Measurements from ENCODE around the gene FAF1. TPM values are rescaled to one million over a fixed set of nuclear protein-coding genes. Genes with fewer than 3 reads are reported as not detected.
"Not testable (repeated sequence)": the region's sequence is repeated elsewhere in the genome, so short reads cannot be mapped to it uniquely, and the experiment has no call there.

The FAF1 gene
- total RNA-seq, 2 donors from 2014 or later: 25.5 to 68.6 TPM

GRCh38 chr1:50720457-50721053 is 239.5 kb downstream of the FAF1 start:
- H3K9me3 ChIP-seq: no peaks in the 10 kb centered on the region
- ATAC-seq (ENCODE audit: insufficient number of reproducible peaks, low FRiP score, low read depth) (no peak), DNase-seq (ENCODE audit: low spot score) (no peak)
- TF ChIP-seq CTCF (IDR thresholded peaks at IDR 0.05): no peak
- H3K4me1 ChIP-seq (ENCODE audit: control insufficient read depth in 1 of 2, low read depth in 2 of 2): peaks cover 0 to 4% of the 10 kb centered on the region in 2 donors
- no peak overlapping the region for H3K27ac ChIP-seq
- H3K27me3 ChIP-seq (replicated peaks; ENCODE audit: insufficient read depth): no peaks in the 10 kb centered on the region
- H3K4me3 ChIP-seq: no peak overlapping the region
- no peaks in the 10 kb centered on the region for H3K36me3 ChIP-seq

GRCh38 chr1:50719126-50719525 is 240.9 kb downstream of the FAF1 start:
- Histone ChIP-seq H3K9me3 (no peaks in the 10 kb centered on the region), H3K27me3 (replicated peaks; ENCODE audit: insufficient read depth) (no peaks in the 10 kb centered on the region), H3K36me3 (no peaks in the 10 kb centered on the region), H3K4me3 (no peak overlapping the region), H3K4me1 (ENCODE audit: control insufficient read depth in 1 of 2, low read depth in 2 of 2) (peaks cover 0 to 4% of the 10 kb centered on the region in 2 donors), H3K27ac (no peak overlapping the region)
- ATAC-seq (ENCODE audit: insufficient number of reproducible peaks, low FRiP score, low read depth) (no peak), DNase-seq (ENCODE audit: low spot score) (no peak)
- TF ChIP-seq CTCF (IDR thresholded peaks at IDR 0.05): no peak

DNA sequence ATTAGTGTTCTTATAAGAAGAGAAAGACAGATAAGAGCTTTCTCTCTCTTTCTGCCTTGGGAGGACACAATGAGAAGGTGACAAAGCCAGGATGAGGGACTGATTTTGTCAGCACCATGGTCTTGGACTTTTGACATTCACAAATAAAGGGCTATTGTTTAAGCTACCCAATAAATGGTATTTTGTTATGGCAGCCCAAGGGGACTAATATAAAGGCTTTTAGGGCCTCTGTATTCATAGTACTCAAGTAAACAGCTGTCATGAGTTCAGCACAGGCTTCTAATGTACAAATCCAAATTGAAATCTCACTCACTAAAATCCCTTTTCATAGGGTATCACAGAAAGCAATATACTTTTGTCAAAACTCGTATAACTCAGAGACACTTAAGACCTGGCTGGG is 242.7 kb downstream of the FAF1 start:
- H3K36me3 ChIP-seq: no peaks in the 10 kb centered on the region
- no peak for DNase-seq (ENCODE audit: low spot score)
- H3K4me1 ChIP-seq (ENCODE audit: control insufficient read depth in 1 of 2, low read depth in 2 of 2): no peaks in the 10 kb centered on the region
- no peak for TF ChIP-seq CTCF (IDR thresholded peaks at IDR 0.05)
- no peak for ATAC-seq (ENCODE audit: insufficient number of reproducible peaks, low FRiP score, low read depth)
- H3K27ac ChIP-seq: no peak overlapping the region
- H3K4me3 ChIP-seq: no peak overlapping the region
- H3K27me3 ChIP-seq (replicated peaks; ENCODE audit: insufficient read depth): no peaks in the 10 kb centered on the region
- no peaks in the 10 kb centered on the region for H3K9me3 ChIP-seq

- not testable (repeated sequence) for H3K36me3 ChIP-seq; H3K4me1 ChIP-seq (ENCODE audit: control insufficient read depth in 1 of 2, low read depth in 2 of 2); H3K27ac ChIP-seq; H3K4me3 ChIP-seq; H3K27me3 ChIP-seq (replicated peaks; ENCODE audit: insufficient read depth); ATAC-seq (ENCODE audit: insufficient number of reproducible peaks, low FRiP score, low read depth); H3K9me3 ChIP-seq; DNase-seq (ENCODE audit: low spot score)
Observed at GRCh38 chr1:50716455-50716854, 243.6 kb downstream of the FAF1 start.

GRCh38 chr1:50710099-50710498 is 250.0 kb downstream of the FAF1 start:
- no peak for TF ChIP-seq CTCF (IDR thresholded peaks at IDR 0.05)
- H3K36me3 ChIP-seq: no peaks in the 10 kb centered on the region
- no peak for ATAC-seq (ENCODE audit: insufficient number of reproducible peaks, low FRiP score, low read depth)
- H3K27me3 ChIP-seq (replicated peaks; ENCODE audit: insufficient read depth): no peaks in the 10 kb centered on the region
- no peak for DNase-seq (ENCODE audit: low spot score)
- no peak overlapping the region for H3K27ac ChIP-seq
- no peaks in the 10 kb centered on the region for H3K9me3 ChIP-seq
- no peak overlapping the region for H3K4me3 ChIP-seq
- H3K4me1 ChIP-seq (ENCODE audit: control insufficient read depth in 1 of 2, low read depth in 2 of 2): peaks cover 0 to 6% of the 10 kb centered on the region in 2 donors

DNA sequence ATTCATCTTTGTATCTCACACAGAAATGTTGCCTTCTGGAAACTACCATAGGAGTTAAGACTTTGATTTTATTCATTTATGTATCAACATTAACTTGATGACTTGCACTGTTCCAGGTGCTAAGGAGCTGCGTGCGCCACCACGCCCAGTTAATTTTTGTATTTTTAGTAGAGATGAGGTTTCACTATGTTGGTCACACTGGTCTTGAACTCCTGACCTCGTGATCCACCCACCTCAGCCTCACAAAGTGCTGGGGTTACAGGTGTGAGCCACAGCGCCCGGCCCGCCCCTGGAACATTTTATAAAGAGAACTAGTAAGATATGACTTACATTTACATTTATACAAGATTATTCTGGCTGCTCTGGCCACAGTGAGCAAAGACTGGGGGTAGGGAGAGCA is 252.2 kb downstream of the FAF1 start:
- DNase-seq (ENCODE audit: low spot score) (no peak), ATAC-seq (ENCODE audit: insufficient number of reproducible peaks, low FRiP score, low read depth) (no peak)
- Histone ChIP-seq H3K27me3 (replicated peaks; ENCODE audit: insufficient read depth) (no peaks in the 10 kb centered on the region), H3K9me3 (no peaks in the 10 kb centered on the region), H3K27ac (no peak overlapping the region), H3K36me3 (no peaks in the 10 kb centered on the region), H3K4me1 (ENCODE audit: control insufficient read depth in 1 of 2, low read depth in 2 of 2) (peaks cover 0 to 6% of the 10 kb centered on the region in 2 donors), H3K4me3 (no peak overlapping the region)
- no peak for TF ChIP-seq CTCF (IDR thresholded peaks at IDR 0.05)

Data from thoracic aorta (tissue), 2 donors.